IPS-20b (cell line): ENCODE measurements around the gene ASAP3.

Experiments
- H3K27ac ChIP-seq: one replicate; pipeline ENCODE4 v1.5.1; 2013; ENCODE audit warnings: low read length
- H3K27me3 ChIP-seq: 2 replicates; pipeline ENCODE4 v1.6.1; 2013; ENCODE audit warnings: mild to moderate bottlenecking, low read length, inconsistent platforms; ENCODE audit not compliant: insufficient read depth
- H3K36me3 ChIP-seq: 2 replicates; pipeline ENCODE4 v1.6.1; 2013; ENCODE audit warnings: low read depth, mild to moderate bottlenecking, inconsistent platforms, low read length, moderate library complexity; ENCODE audit not compliant: insufficient read depth
- H3K4me1 ChIP-seq: 2 replicates; pipeline ENCODE4 v1.6.1; 2013; ENCODE audit warnings: mild to moderate bottlenecking, control low read depth, inconsistent platforms, low read length, moderate library complexity; ENCODE audit not compliant: insufficient read depth
- H3K4me3 ChIP-seq: 2 replicates; pipeline ENCODE4 v1.5.1; 2013; ENCODE audit warnings: mild to moderate bottlenecking, low read length, inconsistent platforms
- H3K9ac ChIP-seq: 2 replicates; pipeline ENCODE4 v1.6.1; 2013; ENCODE audit warnings: low read depth, mild to moderate bottlenecking, inconsistent platforms, low read length, moderate library complexity
- H3K9me3 ChIP-seq: 2 replicates; pipeline ENCODE4 v1.6.1; 2013; ENCODE audit warnings: mild to moderate bottlenecking, low read depth, low read length, inconsistent platforms; ENCODE audit not compliant: insufficient read depth

Gene ASAP3

GRCh38 chr1:23396380-23396779 lies 87.6 kb downstream of the ASAP3 start:
- Histone ChIP-seq H3K27me3 (peaks cover 97% of the 10 kb centered on the region), H3K36me3 (no peaks in the 10 kb centered on the region), H3K4me3 (no peak overlapping the region), H3K4me1 (peaks cover 18% of the 10 kb centered on the region; the same call in 1 of the 2 replicates), H3K9ac (no peak overlapping the region), H3K9me3 (peaks cover 10% of the 10 kb centered on the region), H3K27ac (no peak overlapping the region)

GRCh38 chr1:23395849-23396248 lies 88.1 kb downstream of the ASAP3 start:
- no peak overlapping the region for H3K4me3 ChIP-seq
- H3K9me3 ChIP-seq: peaks cover 10% of the 10 kb centered on the region
- H3K27ac ChIP-seq: no peak overlapping the region
- no peaks in the 10 kb centered on the region for H3K36me3 ChIP-seq
- H3K27me3 ChIP-seq: peaks cover 97% of the 10 kb centered on the region
- H3K4me1 ChIP-seq: peaks cover 18% of the 10 kb centered on the region; the same call in 1 of the 2 replicates
- no peak overlapping the region for H3K9ac ChIP-seq

DNA sequence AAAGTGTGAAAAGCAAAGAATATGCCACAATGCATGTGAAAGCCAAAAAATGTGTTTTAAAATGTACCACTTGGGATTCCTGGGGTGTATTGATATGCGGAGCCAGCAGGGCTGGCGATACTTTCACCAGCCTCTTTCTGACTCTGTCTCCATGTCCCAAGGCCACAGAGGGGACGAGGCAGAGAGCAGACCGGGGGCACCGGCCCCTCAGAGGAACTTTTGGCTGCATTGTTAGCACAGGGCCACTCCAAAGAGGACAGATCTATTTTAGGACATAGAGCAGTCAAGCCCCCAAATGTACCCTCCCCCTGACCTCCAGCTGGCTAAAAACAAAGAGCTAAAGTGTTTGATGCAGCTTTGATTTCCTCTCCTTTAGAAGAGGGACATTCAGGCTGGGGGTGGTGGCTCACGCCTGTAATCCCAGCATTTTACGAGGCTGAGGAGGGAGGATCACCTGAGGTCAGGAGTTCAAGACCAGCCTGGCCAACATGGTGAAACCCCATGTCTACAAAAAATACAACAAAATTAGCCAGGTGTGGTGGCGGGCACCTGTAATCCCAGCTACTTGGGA lies 88.7 kb downstream of the ASAP3 start:
- peak overlapping the region; percentile 5; the same call in 1 of the 2 replicates for H3K4me3 ChIP-seq
- no peak overlapping the region for H3K27ac ChIP-seq

GRCh38 chr1:23394684-23395083 lies 89.3 kb downstream of the ASAP3 start:
- Histone ChIP-seq H3K36me3 (no peaks in the 10 kb centered on the region), H3K4me1 (peaks cover 18% of the 10 kb centered on the region; the same call in 1 of the 2 replicates), H3K27ac (no peak overlapping the region), H3K9me3 (peaks cover 10% of the 10 kb centered on the region), H3K4me3 (peak overlapping the region; percentile 5; the same call in 1 of the 2 replicates), H3K27me3 (peaks cover 97% of the 10 kb centered on the region), H3K9ac (no peak overlapping the region)

More for the DNA sequence above, 88.7 kb downstream of the ASAP3 start:
- Histone ChIP-seq H3K4me1 (peaks cover 18% of the 10 kb centered on the region; the same call in 1 of the 2 replicates), H3K36me3 (no peaks in the 10 kb centered on the region), H3K9ac (no peak overlapping the region), H3K9me3 (peaks cover 10% of the 10 kb centered on the region), H3K27me3 (peaks cover 97% of the 10 kb centered on the region)

DNA sequence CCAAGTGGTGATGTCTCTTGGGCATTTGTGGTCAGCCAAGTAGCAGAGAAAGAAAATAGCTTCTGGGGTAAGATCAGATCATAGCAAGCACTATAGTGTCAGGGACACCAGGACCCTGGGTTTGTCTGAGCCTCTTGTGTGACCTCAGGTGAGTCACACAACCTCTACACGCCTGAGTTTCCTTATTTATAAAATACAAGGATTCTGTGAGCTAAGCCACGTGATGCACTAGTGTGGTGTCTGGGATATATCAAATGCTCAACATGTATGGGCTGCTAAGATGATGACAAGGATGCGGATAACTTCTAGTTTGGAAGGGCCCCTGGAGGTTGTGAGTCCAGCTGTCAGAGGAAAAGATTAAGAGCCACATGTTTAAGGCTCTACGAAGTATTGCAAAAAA lies 89.8 kb downstream of the ASAP3 start:
- Histone ChIP-seq H3K27ac (no peak overlapping the region), H3K9me3 (peaks cover 10% of the 10 kb centered on the region), H3K4me1 (peaks cover 18% of the 10 kb centered on the region; the same call in 1 of the 2 replicates), H3K4me3 (no peak overlapping the region), H3K9ac (no peak overlapping the region), H3K27me3 (peaks cover 97% of the 10 kb centered on the region), H3K36me3 (no peaks in the 10 kb centered on the region)

DNA sequence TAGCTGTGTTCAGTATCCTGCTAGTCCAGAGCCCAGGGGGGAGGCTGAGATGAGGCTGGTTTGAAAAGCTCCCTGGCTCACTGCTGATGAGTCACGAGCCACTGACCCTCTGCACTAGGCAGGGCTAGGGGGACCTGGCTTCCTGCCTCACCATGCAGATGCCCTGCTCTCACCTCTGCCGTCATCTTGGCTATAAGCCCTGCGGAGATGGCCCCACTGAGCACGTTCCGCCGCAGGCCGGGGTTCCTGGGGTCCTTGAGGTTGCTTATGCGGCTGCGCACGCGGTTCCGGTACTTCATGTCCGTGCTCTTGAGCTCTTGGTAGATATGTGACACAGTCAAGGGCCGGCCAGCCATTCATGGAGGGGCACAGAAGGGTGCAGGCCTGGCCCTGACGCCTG lies 90.3 kb downstream of the ASAP3 start:
- peaks cover 10% of the 10 kb centered on the region for H3K9me3 ChIP-seq
- no peak overlapping the region for H3K27ac ChIP-seq
- H3K9ac ChIP-seq: no peak overlapping the region
- peaks cover 18% of the 10 kb centered on the region; the same call in 1 of the 2 replicates for H3K4me1 ChIP-seq
- H3K4me3 ChIP-seq: no peak overlapping the region
- no peaks in the 10 kb centered on the region for H3K36me3 ChIP-seq
- peaks cover 98% of the 10 kb centered on the region for H3K27me3 ChIP-seq

GRCh38 chr1:23392125-23392855 lies 91.7 kb downstream of the ASAP3 start:
- Histone ChIP-seq H3K9me3 (peaks cover 10% of the 10 kb centered on the region), H3K36me3 (no peaks in the 10 kb centered on the region), H3K27ac (no peak overlapping the region), H3K9ac (no peak overlapping the region), H3K4me1 (peaks cover 18% of the 10 kb centered on the region; the same call in 1 of the 2 replicates), H3K27me3 (peaks cover 98% of the 10 kb centered on the region), H3K4me3 (no peak overlapping the region)

DNA sequence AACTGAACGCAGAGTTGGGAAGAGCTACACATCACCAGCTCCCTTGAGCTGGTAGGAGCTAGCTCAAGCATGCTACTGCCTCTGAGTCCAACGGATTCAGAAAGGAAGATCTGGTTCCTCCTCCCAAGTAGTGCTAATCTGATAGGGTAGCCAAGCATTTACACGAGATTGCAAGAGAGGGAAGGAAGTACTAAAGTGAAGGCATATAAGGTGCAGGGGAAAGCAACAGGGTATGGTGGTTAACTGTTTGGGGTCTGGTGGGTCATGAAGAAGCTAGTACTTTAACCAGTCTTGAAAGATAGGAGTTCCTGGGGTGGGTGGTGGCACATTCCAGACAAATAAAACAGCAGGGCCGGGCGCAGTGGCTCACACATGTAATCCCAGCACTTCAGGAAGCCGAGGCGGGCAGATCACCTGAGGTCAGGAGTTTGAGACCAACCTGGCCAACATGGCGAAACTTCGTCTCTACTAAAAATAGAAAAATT lies 94.1 kb downstream of the ASAP3 start:
- H3K36me3 ChIP-seq: no peaks in the 10 kb centered on the region
- peaks cover 10% of the 10 kb centered on the region for H3K9me3 ChIP-seq
- no peak overlapping the region for H3K4me3 ChIP-seq
- no peak overlapping the region for H3K9ac ChIP-seq
- peaks cover 7% of the 10 kb centered on the region; the same call in 1 of the 2 replicates for H3K4me1 ChIP-seq
- H3K27me3 ChIP-seq: peaks cover 94% of the 10 kb centered on the region
- no peak overlapping the region for H3K27ac ChIP-seq

- Histone ChIP-seq H3K27ac (no peak overlapping the region), H3K9ac (no peak overlapping the region), H3K4me3 (no peak overlapping the region), H3K4me1 (no peaks in the 10 kb centered on the region), H3K27me3 (peaks cover 94% of the 10 kb centered on the region), H3K36me3 (no peaks in the 10 kb centered on the region), H3K9me3 (peaks cover 1% of the 10 kb centered on the region; the same call in 1 of the 2 replicates)
Measured at GRCh38 chr1:23387494-23387893, 96.5 kb downstream of the ASAP3 start.

DNA sequence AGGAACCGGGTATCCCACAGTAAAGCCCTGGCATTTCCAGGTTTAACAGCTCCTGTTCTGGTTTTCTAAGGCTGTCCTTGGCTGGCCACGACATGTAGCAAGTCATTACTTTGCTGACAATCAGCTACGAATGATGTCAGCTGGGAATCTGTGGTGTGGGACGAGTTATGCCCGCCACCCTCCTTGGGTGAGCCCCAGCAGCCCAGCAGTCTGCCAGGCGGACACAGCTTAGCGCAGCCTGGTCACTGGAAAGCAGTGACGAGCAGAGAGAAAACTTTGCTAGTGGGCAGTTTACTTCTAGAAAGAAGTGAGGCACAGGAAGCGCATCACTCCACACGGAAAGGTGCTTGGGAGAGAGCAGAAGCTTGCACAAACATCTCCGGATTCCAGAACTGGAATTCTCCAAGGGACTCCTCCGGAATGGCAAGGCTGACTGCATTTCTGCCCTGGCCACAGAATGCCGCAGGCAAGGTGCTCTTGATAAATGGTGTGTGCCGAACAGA lies 98.8 kb downstream of the ASAP3 start:
- H3K27ac ChIP-seq: no peak overlapping the region
- H3K9ac ChIP-seq: no peak overlapping the region
- H3K9me3 ChIP-seq: no peaks in the 10 kb centered on the region
- no peak overlapping the region for H3K4me3 ChIP-seq
- H3K36me3 ChIP-seq: no peaks in the 10 kb centered on the region
- H3K4me1 ChIP-seq: no peaks in the 10 kb centered on the region
- peaks cover 95% of the 10 kb centered on the region for H3K27me3 ChIP-seq

GRCh38 chr1:23384312-23385058 lies 99.5 kb downstream of the ASAP3 start:
- H3K4me1 ChIP-seq: no peaks in the 10 kb centered on the region
- no peak overlapping the region for H3K9ac ChIP-seq
- no peaks in the 10 kb centered on the region for H3K9me3 ChIP-seq
- peaks cover 93% of the 10 kb centered on the region for H3K27me3 ChIP-seq
- H3K4me3 ChIP-seq: no peak overlapping the region
- no peaks in the 10 kb centered on the region for H3K36me3 ChIP-seq
- no peak overlapping the region for H3K27ac ChIP-seq
